ENCODE measurements around the gene FAM227B.
"Not testable (repeated sequence)": the region's sequence is repeated elsewhere in the genome, so short reads cannot be mapped to it uniquely, and the experiment has no call there.

Gene FAM227B

GRCh38 chr15:49495993-49496753, 124.4 kb downstream of the FAM227B start:
- no peak for DNase-seq (ENCODE audit: low read depth)
- H3K4me3 ChIP-seq (ENCODE audit: low read length) = no peak overlapping the region
- TF ChIP-seq, protein P1, sequence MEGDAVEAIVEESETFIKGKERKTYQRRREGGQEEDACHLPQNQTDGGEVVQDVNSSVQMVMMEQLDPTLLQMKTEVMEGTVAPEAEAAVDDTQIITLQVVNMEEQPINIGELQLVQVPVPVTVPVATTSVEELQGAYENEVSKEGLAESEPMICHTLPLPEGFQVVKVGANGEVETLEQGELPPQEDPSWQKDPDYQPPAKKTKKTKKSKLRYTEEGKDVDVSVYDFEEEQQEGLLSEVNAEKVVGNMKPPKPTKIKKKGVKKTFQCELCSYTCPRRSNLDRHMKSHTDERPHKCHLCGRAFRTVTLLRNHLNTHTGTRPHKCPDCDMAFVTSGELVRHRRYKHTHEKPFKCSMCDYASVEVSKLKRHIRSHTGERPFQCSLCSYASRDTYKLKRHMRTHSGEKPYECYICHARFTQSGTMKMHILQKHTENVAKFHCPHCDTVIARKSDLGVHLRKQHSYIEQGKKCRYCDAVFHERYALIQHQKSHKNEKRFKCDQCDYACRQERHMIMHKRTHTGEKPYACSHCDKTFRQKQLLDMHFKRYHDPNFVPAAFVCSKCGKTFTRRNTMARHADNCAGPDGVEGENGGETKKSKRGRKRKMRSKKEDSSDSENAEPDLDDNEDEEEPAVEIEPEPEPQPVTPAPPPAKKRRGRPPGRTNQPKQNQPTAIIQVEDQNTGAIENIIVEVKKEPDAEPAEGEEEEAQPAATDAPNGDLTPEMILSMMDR (conservative IDR thresholded peaks at IDR 0.05; ENCODE audit: low read depth, low read length) = no peak

GRCh38 chr15:49494842-49495241, 125.8 kb downstream of the FAM227B start:
- TF ChIP-seq, protein P1 (conservative IDR thresholded peaks at IDR 0.05; ENCODE audit: low read depth, low read length) = no peak
- no peak for DNase-seq (ENCODE audit: low read depth)
- no peak overlapping the region for H3K4me3 ChIP-seq (ENCODE audit: low read length)

- DNase-seq (ENCODE audit: low read depth) = no peak
- H3K4me3 ChIP-seq (ENCODE audit: low read length) = no peak overlapping the region
- TF ChIP-seq, protein P1 (conservative IDR thresholded peaks at IDR 0.05; ENCODE audit: low read depth, low read length) = no peak
These were observed 127.8 kb downstream of the FAM227B start for GRCh38 chr15:49492830-49493229.

DNA sequence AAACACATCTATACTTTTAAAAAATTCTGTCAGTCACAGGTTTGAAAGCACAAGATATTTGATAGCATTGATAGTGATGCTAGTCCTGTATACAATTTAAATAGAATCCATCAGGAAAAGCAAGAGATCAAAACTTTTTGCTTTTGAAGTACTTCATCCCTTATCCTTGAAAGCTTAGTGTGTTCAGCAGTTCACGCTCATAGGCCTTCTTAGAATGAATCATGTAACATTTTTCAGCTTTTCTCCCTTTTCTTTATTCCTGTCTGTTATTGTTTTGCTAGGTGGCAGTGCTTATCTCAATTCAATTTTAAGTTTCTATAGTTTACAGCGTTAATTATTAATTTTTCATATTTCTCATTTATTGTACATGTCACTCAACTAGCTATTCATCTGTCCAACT, 128.5 kb downstream of the FAM227B start:
- H3K4me3 ChIP-seq (ENCODE audit: low read length) = no peak overlapping the region
- no peak for DNase-seq (ENCODE audit: low read depth)
- TF ChIP-seq, protein P1 (conservative IDR thresholded peaks at IDR 0.05; ENCODE audit: low read depth, low read length) = no peak

DNA sequence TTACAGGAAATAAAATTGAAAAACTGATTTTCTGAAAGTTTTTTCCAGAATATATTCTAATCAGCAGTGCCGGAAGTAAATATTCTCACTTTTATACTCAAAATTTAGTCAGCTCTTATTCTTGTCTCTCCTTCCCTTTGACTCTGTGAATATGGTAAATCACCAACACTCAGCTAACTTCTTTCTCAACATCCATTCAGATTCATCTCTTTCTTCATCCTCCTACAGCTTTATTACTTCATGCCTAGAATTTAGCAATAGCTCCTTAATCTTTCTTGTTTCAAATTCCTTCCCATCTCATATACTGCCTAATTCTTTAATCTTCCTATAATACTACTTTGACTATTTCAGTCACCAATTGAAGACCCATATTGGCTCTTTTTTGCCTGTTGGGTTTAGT, 129.7 kb downstream of the FAM227B start:
- H3K4me3 ChIP-seq (ENCODE audit: low read length) = no peak overlapping the region
- no peak for DNase-seq (ENCODE audit: low read depth)
- TF ChIP-seq, protein P1 (conservative IDR thresholded peaks at IDR 0.05; ENCODE audit: low read depth, low read length) = no peak

DNA sequence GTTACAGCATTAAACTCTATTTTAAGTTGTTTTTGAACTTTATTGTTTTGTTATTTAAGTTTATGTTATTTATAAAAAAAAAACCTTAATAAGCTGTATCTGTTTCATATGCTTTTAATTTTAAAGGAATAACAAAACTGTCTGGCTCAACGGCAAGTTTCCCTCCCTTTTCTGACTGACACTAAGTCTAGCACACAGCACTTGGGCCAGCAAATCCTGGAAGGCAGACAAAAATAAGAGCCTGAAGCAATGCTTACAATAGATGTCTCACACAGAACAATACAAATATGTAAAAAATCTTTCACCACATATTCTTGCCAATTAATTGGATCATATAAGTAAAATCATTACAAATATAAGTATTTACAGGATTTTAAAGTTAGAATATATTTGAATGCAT, 135.2 kb downstream of the FAM227B start:
- not testable (repeated sequence) for DNase-seq (ENCODE audit: low read depth); H3K4me3 ChIP-seq (ENCODE audit: low read length)

- not testable (repeated sequence) for H3K4me3 ChIP-seq (ENCODE audit: low read length); DNase-seq (ENCODE audit: low read depth)
These were observed 141.6 kb downstream of the FAM227B start for GRCh38 chr15:49478982-49479381.

DNA sequence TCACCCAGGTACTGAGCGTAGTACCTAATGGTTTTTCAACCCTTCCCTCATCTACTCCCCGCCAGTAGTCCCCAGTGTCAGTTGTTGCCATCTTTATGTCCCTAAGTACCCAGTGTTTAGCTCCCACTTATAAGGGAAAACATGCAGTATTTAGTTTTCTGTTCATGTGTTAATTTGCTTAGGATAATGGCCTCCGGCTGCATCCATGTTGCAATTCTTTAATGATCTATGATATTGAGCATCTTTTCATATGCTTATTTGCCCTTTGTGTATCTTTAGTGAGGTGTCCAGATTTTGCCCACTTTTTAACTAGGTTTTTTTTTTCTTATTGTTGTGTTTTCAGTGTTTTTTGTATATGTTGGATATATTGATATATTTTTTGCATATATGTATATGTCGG, 142.6 kb downstream of the FAM227B start:
- not testable (repeated sequence) for DNase-seq (ENCODE audit: low read depth); H3K4me3 ChIP-seq (ENCODE audit: low read length)

GRCh38 chr15:49473031-49473430, 147.6 kb downstream of the FAM227B start:
- TF ChIP-seq, protein P1 (conservative IDR thresholded peaks at IDR 0.05; ENCODE audit: low read depth, low read length) = no peak
- no peak overlapping the region for H3K4me3 ChIP-seq (ENCODE audit: low read length)
- DNase-seq (ENCODE audit: low read depth) = no peak

Data from retinal pigment epithelial cell (primary cell).